Central memory CD8-positive, alpha-beta T cell (primary cell): ENCODE data around the gene COL8A1.

Source experiments
- ATAC-seq: fragments of 150-1000 bp; cut with Tn5 transposase; replicated peaks from 2 replicates; pipeline ENCODE4 v1.10.0; 2022; ENCODE audit warnings: mild to moderate bottlenecking, moderate FRiP score, moderate number of reproducible peaks; ENCODE audit not compliant: poor library complexity, severe bottlenecking; ENCODE audit errors: extremely low read depth
- DNase-seq, 2 donors: peaks; one replicate each; pipeline ENCODE4 v3.0.0; 2021; ENCODE audit warnings: low spot score in 2 of 2
- H3K27ac Mint-ChIP-seq: one replicate; pipeline ENCODE4 v1.8.0; 2022; ENCODE audit warnings: low read depth, mild to moderate bottlenecking, moderate library complexity, mixed read lengths
- H3K27me3 Mint-ChIP-seq: one replicate; pipeline ENCODE4 v1.8.0; 2022; ENCODE audit warnings: mixed read lengths
- H3K36me3 Mint-ChIP-seq: one replicate; pipeline ENCODE4 v1.8.0; 2022; ENCODE audit warnings: mild to moderate bottlenecking, moderate library complexity, mixed read lengths; ENCODE audit not compliant: insufficient read depth
- H3K4me1 Mint-ChIP-seq: one replicate; pipeline ENCODE4 v1.8.0; 2022; ENCODE audit warnings: mixed read lengths
- H3K4me3 Mint-ChIP-seq: one replicate; pipeline ENCODE4 v1.8.0; 2022; ENCODE audit warnings: mild to moderate bottlenecking, moderate library complexity, mixed read lengths
- H3K9me3 Mint-ChIP-seq: one replicate; pipeline ENCODE4 v1.8.0; 2022; ENCODE audit warnings: mixed read lengths

The COL8A1 gene

DNA sequence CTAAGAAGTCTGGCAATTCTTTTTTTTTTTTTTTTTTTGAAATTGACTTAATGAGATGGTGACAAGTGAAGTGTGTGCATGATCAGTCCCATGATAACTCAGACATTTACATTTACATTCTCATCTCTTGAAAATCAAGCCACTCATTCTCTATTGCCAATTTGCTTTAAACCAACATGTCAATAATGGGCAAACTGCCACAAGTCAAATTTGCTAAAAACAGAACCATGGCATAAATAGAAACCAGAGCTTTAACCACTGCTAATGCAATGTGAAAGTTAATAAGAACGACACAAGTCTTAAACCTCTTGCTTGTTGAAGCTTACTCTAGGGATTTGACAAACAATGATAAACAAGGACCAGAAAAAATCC, 12.0 kb upstream of the COL8A1 start:
- H3K4me1 Mint-ChIP-seq: no peaks in the 10 kb centered on the region
- H3K9me3 Mint-ChIP-seq: no peaks in the 10 kb centered on the region
- H3K27me3 Mint-ChIP-seq: no peaks in the 10 kb centered on the region
- ATAC-seq: no peak
- H3K27ac Mint-ChIP-seq: no peak overlapping the region
- no peak overlapping the region for H3K4me3 Mint-ChIP-seq
- no peaks in the 10 kb centered on the region for H3K36me3 Mint-ChIP-seq
- DNase-seq: no peak

DNA sequence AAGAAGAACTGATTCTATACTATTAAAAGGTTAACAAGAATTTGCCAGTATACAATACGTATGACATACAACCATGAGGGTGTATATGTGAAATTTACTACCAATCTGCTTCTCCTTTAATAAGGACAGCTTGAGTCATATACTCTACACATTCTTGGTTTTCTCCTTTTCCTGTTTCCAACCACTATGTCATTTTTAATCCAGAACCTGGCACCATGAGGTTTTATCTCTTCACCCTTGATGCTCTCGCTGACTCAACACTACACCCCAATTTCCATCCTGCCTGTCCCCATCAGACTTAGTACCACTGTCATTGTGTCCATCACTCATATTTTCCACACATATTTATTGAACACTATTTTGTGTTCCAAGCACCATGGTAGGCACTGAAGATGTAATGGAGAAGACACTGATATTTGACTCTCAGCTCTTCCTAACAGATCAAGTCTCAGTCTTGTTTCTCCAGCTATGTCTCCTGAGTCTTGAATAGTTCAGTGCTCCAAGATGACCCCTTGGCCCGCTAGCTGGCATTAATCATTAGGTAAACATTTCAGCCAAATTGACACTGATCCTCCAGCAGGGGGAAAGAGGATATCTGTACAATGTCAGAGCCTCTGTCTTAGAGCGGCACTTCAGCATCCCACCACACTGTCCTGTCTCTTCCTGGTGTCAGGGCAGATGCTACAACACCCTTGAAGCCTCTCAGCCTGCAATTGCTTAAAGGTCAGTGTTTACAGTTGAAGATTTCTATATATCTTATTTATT, 11.2 kb upstream of the COL8A1 start:
- DNase-seq (no peak), ATAC-seq (no peak)
- no peaks in the 10 kb centered on the region for H3K27me3 Mint-ChIP-seq
- no peaks in the 10 kb centered on the region for H3K9me3 Mint-ChIP-seq
- H3K27ac Mint-ChIP-seq: no peak overlapping the region
- no peaks in the 10 kb centered on the region for H3K36me3 Mint-ChIP-seq
- H3K4me1 Mint-ChIP-seq: no peaks in the 10 kb centered on the region
- H3K4me3 Mint-ChIP-seq: no peak overlapping the region

DNA sequence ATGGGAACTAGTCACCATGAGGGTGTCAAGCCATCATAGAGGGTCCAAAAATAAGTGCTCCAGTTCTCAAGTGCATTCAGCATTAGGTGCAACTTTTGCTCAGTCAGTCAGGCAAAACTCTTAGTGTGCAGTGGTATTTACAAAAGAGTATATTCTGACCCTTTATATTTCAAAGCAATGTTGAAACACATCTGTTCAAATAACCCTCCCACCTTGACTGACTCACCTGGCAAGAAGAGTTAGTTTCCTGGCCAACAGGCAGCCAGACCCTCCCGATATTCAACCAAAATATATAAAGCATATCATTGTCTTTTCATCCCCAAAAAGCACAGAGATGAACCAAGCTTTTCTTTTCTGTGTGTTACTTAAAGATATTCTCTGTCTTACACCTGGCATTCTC, 7.6 kb upstream of the COL8A1 start:
- no peak for ATAC-seq

DNA sequence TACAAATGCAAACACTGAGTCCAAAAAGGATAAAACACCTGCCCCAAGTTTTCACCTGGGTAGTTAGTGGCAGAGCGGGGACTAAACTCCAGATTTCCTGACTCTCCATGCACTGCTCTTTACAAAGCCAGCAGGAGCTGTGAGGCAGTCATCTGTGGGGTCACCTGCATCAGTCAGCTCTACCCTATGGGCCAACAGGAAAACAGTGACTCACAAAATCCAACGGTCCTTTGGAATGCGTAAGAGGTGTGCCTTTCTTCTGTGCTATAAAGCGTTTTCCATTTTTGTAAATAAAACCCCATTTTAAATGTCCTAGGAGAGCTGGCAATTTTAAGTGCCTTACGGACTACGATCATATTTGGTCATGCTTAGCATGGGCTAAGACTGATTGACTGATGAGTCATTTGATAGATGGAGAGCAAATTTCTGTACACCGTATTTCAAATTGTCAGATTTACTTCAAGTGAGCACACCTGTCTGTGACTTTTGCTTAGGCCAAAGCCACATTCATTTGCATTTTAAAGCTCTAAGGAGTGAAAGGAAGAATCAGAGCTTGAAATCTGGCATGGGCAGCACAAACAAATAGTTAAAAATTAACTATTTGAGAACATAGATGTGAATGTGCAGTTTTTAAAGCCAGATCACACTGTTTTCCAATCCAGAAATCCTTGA, 4.4 kb upstream of the COL8A1 start:
- DNase-seq (no peak), ATAC-seq (no peak)
- Mint-ChIP-seq H3K9me3 (no peaks in the 10 kb centered on the region), H3K4me3 (no peak overlapping the region), H3K27me3 (peaks cover 49% of the 10 kb centered on the region), H3K4me1 (peaks cover 14% of the 10 kb centered on the region), H3K36me3 (peaks cover 4% of the 10 kb centered on the region), H3K27ac (no peak overlapping the region)

More for the DNA sequence above, 7.6 kb upstream of the COL8A1 start:
- Mint-ChIP-seq H3K27ac (no peak overlapping the region), H3K27me3 (peaks cover 17% of the 10 kb centered on the region), H3K36me3 (no peaks in the 10 kb centered on the region), H3K9me3 (no peaks in the 10 kb centered on the region), H3K4me3 (no peak overlapping the region), H3K4me1 (no peaks in the 10 kb centered on the region)
- DNase-seq: no peak

DNA sequence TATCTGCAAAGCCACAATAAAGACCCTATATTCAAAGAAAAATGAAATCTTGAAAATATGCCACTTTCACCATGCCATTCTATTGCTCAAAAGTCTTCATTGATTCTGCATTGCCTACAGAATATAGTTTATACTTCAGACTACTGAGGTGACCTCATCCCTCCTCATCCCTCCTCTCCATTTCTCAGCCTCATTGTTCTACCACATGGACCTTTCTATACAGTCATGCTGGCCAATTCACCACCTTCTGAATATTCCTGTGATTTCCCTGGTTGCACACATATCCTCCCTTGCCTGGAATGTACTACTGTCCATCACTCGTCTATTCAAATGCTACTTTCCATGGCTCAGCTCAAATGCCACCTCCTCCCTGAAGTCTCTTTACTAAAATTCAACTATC, 3.5 kb upstream of the COL8A1 start:
- H3K4me1 Mint-ChIP-seq: peaks cover 14% of the 10 kb centered on the region
- no peaks in the 10 kb centered on the region for H3K9me3 Mint-ChIP-seq
- peaks cover 51% of the 10 kb centered on the region for H3K27me3 Mint-ChIP-seq

DNA sequence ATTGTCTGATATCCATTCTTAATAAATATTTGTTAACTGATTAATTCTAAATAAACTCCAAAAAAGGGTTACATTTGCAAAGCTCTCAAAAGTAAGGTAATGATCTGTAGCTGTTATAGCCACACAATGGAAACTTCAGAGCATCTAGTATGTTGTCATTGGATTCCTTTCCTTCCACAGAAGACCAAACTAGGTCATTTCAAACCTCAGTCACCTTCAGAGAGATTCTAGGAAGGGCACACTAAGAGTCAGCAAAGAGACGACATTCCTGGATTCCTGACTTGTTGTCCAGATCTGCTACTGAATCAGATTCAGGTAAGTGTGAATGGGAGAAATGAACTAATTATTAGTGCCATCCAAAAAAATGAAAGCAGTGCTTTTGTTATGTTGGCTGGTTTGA, 3.0 kb upstream of the COL8A1 start:
- no peak for ATAC-seq
- Mint-ChIP-seq H3K27ac (no peak overlapping the region), H3K27me3 (peaks cover 51% of the 10 kb centered on the region), H3K36me3 (peaks cover 4% of the 10 kb centered on the region), H3K4me3 (no peak overlapping the region), H3K4me1 (peaks cover 14% of the 10 kb centered on the region), H3K9me3 (no peaks in the 10 kb centered on the region)
- no peak for DNase-seq

More for the DNA sequence above, 3.5 kb upstream of the COL8A1 start:
- ATAC-seq: no peak
- H3K4me3 Mint-ChIP-seq: no peak overlapping the region
- DNase-seq: no peak
- peaks cover 4% of the 10 kb centered on the region for H3K36me3 Mint-ChIP-seq
- no peak overlapping the region for H3K27ac Mint-ChIP-seq

DNA sequence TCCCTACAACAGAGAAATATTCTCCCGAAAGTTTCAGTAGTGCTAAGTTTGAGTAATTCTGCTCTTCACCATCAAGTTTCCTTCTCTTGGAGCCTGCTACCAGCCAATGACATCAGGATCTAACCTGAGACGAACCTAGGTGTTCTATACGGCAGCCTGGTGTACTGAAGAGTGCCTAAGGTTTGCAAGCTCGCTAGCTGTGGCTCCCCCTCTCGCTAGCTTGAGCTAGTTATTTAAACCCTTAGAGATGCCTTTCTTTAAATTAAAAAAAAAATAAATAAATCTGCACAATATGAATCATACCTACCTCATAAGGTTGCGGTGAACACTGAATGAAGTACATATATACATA, 1.4 kb upstream of the COL8A1 start:
- H3K9me3 Mint-ChIP-seq: no peaks in the 10 kb centered on the region

DNA sequence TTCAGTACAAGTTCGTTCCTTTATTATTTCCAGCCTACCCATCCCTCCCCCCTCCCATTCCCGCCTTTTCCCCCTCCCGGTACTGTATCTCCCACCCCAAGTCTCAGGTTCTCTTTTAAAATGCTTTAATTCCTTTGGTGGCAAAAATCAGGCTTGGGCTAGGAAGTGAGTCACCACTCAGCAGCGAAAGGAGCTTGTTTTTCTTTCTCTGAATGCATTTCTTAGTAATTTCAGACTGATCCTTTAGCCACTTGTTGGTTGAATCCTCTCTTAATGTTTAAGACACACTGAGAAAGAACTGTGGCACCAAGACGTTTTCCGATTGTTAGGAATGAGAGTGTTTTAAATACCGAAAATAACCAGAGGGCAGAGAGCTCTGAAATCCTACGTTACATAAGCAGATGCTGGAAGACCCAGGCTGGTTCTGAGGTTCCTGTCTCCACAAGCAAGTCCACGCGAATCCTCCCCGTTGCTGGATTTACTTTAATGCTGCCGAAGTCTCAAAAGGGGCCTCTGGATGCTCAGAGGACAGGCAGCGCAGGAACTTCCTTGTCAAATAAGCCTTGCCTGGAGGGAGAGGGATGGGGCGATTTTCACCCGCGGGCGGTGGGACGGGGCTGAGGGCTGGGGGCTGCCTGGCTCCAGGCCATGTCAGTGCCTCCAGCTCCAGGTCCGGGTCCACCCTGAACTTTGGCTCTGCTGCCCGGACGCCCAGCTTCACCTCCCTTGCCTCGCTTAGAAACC, 854 bp upstream of the COL8A1 start:
- H3K36me3 Mint-ChIP-seq: peaks cover 4% of the 10 kb centered on the region
- no peaks in the 10 kb centered on the region for H3K9me3 Mint-ChIP-seq
- no peak for DNase-seq
- peaks cover 51% of the 10 kb centered on the region for H3K27me3 Mint-ChIP-seq
- H3K4me3 Mint-ChIP-seq: no peak overlapping the region
- no peak overlapping the region for H3K27ac Mint-ChIP-seq
- H3K4me1 Mint-ChIP-seq: peaks cover 14% of the 10 kb centered on the region
- no peak for ATAC-seq

More for the DNA sequence above, 1.4 kb upstream of the COL8A1 start:
- Mint-ChIP-seq H3K27ac (no peak overlapping the region), H3K36me3 (peaks cover 4% of the 10 kb centered on the region), H3K4me1 (peaks cover 14% of the 10 kb centered on the region), H3K4me3 (no peak overlapping the region), H3K27me3 (peaks cover 51% of the 10 kb centered on the region)
- DNase-seq: no peak
- ATAC-seq: no peak

DNA sequence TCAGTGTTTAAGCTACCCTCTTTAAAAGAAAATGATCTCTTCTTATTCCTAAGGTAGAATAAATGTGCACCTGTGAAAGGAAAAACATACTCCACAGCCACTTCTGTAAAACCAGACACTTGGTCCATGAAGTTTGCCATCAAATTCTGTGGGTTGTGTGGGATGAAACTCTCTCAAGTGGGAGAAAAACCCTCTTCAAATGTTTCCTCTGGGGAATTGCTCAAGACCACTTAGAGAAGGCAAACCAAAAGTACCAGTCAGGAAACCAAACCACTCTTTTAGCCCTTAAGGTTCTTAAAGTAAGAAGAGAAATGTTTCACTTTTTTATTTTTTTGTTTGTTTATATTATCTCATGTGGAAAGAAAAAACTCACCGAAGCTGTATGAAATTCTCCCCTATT, 1.2 kb downstream of the COL8A1 start:
- Mint-ChIP-seq H3K27ac (no peak overlapping the region), H3K36me3 (peaks cover 4% of the 10 kb centered on the region), H3K4me3 (no peak overlapping the region), H3K4me1 (peaks cover 14% of the 10 kb centered on the region), H3K9me3 (no peaks in the 10 kb centered on the region), H3K27me3 (peaks cover 47% of the 10 kb centered on the region)
- DNase-seq (no peak), ATAC-seq (no peak)

DNA sequence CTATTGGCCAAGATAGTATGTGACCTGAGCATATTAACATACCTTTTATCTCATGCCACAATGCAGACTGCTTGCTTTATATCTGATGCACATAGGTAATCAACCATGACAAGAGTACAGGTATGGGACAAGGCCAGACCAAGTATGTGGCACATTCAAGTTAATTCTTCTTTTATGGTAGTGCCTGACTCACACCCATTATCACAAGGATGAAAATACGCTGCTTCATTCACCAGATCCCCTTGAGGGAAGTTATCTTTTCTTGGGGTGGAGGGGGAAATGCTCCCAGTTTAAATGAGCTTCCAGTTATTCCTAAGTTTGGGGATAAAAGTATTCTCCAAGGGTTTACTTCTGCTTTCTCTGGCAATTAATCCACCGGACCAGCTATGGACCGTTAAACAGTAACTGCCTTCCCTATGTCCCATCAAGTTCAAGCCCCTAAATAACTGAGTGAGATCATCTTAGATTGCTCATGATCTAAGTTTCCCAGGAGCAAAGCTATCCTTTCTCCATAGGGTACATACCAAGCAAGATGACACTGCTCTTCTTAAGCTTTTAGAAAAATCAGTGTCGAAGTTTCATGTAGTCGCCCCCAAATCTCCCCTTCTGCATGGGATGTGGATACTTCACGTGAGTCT, 1.9 kb downstream of the COL8A1 start:
- Mint-ChIP-seq H3K27ac (no peak overlapping the region), H3K4me3 (no peak overlapping the region), H3K9me3 (no peaks in the 10 kb centered on the region), H3K36me3 (peaks cover 4% of the 10 kb centered on the region), H3K4me1 (peaks cover 14% of the 10 kb centered on the region), H3K27me3 (peaks cover 39% of the 10 kb centered on the region)
- DNase-seq: no peak
- ATAC-seq: no peak

DNA sequence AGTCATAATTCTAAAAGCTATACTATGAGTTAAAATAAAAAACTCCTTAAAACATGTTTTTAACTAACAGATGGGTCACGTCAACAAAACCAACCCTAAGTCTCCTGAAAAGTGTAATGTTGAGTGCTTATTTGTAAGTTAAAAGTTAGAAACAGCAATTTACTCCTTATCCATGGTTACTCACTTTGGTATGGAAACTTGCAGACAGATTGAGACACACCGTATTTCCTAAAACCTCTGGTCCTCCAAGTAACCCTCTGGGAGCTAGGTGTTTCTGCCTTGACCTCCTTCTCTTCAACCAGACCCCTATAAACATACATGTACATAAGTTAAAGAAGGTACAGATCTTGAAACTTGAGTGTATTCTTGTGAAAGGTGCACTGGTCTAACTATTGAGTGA, 3.1 kb downstream of the COL8A1 start:
- H3K9me3 Mint-ChIP-seq: no peaks in the 10 kb centered on the region
- no peak for ATAC-seq
- no peak for DNase-seq
- peaks cover 4% of the 10 kb centered on the region for H3K36me3 Mint-ChIP-seq
- peaks cover 28% of the 10 kb centered on the region for H3K27me3 Mint-ChIP-seq
- H3K27ac Mint-ChIP-seq: no peak overlapping the region
- H3K4me1 Mint-ChIP-seq: peaks cover 14% of the 10 kb centered on the region
- no peak overlapping the region for H3K4me3 Mint-ChIP-seq

DNA sequence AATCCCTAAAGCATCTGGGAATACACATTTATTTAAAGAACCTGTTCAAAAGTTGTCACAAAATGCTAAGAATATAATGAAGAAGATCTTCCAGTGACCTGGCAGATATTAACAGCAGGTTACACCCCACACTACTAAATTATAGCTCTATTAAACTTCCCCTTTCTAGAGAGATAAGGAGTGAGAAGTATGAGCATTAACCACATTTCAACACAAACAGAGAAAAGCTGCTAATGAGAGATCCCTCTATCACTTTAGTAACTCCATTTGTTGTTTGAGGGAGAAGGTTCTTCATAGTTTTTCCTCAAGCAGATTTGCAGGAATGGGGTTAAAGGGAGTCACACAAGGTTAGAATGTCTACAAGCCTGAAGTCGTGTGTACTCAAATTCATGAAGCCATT, 3.6 kb downstream of the COL8A1 start:
- peaks cover 4% of the 10 kb centered on the region for H3K36me3 Mint-ChIP-seq
- no peak overlapping the region for H3K27ac Mint-ChIP-seq
- ATAC-seq (no peak), DNase-seq (no peak)
- H3K4me1 Mint-ChIP-seq: peaks cover 14% of the 10 kb centered on the region
- peaks cover 23% of the 10 kb centered on the region for H3K27me3 Mint-ChIP-seq
- H3K9me3 Mint-ChIP-seq: no peaks in the 10 kb centered on the region
- H3K4me3 Mint-ChIP-seq: no peak overlapping the region
